HepG2 (cell line): Measurements from ENCODE around the gene MED25. TPM values are rescaled to one million over a fixed set of nuclear protein-coding genes. Genes with fewer than 3 reads are reported as not detected.
A peak's percentile ranks its signal among the peaks of the same experiment; 100 is the strongest.

Experiments used
- ATAC-seq: fragments of 200-7000 bp; cut with Tn5 transposase; 3 replicates; pipeline ENCODE4 v1.9.1; 2020; ENCODE audit warnings: mild to moderate bottlenecking, moderate library complexity
- BruUV-seq: library from RNA; stranded (reverse); fragments of 400-500 nt; replicated peaks from 2 replicates; lab custom pipeline; 2021; lab: Mats Ljungman, UMichigan
- CTCF ChIA-PET: fragments of 300-600 bp; formaldehyde crosslinking; extraction: SDS; loops from one replicate; lab custom pipeline; 2021; ENCODE audit warnings: low total read pairs, inconsistent platforms, low intra/inter-chr PET ratio; lab: Yijun Ruan, JAX
- POLR2A ChIA-PET: fragments of 350-600 bp; sonication (Branson Sonifier 250); formaldehyde crosslinking; loops from one replicate; lab custom pipeline; 2020; ENCODE audit warnings: antibody characterized with exemption, inconsistent platforms; lab: Yijun Ruan, JAX
- DNase-seq: peaks from one replicate; pipeline ENCODE4 v3.0.0-alpha.2; 2015; ENCODE audit warnings: low spot score
- FAIRE-seq: peaks from 3 replicates; lab custom pipeline; 2011; peaks lifted over from hg19 to GRCh38; lab: Jason Lieb, UNC
- H2AFZ ChIP-seq: one replicate; pipeline ENCODE4 v1.6.1; 2011; ENCODE audit warnings: low read length, inconsistent platforms
- H3K27ac ChIP-seq: fragments of 300-600 bp; 3 replicates; pipeline ENCODE4 v1.8.0; 2011; ENCODE audit warnings: mixed run types, mild to moderate bottlenecking, mixed read lengths, low read length, inconsistent platforms; ENCODE audit not compliant: insufficient read depth; ENCODE audit errors: extremely low read length
- H3K27me3 ChIP-seq, 2 experiments: fragments of 200-600 bp in 1 of 2; 2 replicates in 1 of 2; 3 replicates in 1 of 2; pipeline versions ENCODE4 v1.6.0 to v1.8.0; 2011; ENCODE audit warnings: low read length in 2 of 2, mild to moderate bottlenecking in 2 of 2, moderate library complexity in 2 of 2, inconsistent platforms in 1 of 2; ENCODE audit not compliant: insufficient read depth in 2 of 2, control insufficient read depth in 1 of 2
- H3K36me3 ChIP-seq, 2 experiments: fragments of 200-600 bp in 1 of 2; replicated peaks in 1 of 2; 2 replicates in 1 of 2; 3 replicates in 1 of 2; pipeline versions ENCODE4 v1.5.1 to v1.8.0; 2011; ENCODE audit warnings: low read length in 2 of 2, inconsistent platforms in 1 of 2; ENCODE audit not compliant: insufficient read depth in 2 of 2, control insufficient read depth in 1 of 2
- H3K4me1 ChIP-seq: 2 replicates; pipeline ENCODE4 v1.5.1; 2012; ENCODE audit warnings: low read length, inconsistent platforms; ENCODE audit not compliant: insufficient read depth
- H3K4me2 ChIP-seq: 2 replicates; pipeline ENCODE4 v1.6.0; 2011; ENCODE audit warnings: low read depth, low read length, inconsistent platforms
- H3K4me3 ChIP-seq, 3 experiments: fragments of 200-600 bp in 1 of 3; sonication (generic), shearing (Covaris generic) in 1 of 3; replicated peaks in 1 of 3; 2 replicates each; pipeline ENCODE4 v1.5.1; 2011 to 2016; ENCODE audit warnings: low read length in 3 of 3, inconsistent platforms in 2 of 3, low read depth in 2 of 3, mild to moderate bottlenecking in 2 of 3, control low read depth in 1 of 3, mixed read lengths in 1 of 3; ENCODE audit not compliant: insufficient read depth in 1 of 3
- H3K79me2 ChIP-seq: one replicate; pipeline ENCODE4 v1.6.1; 2011; ENCODE audit warnings: low read length, inconsistent platforms; ENCODE audit not compliant: insufficient read depth
- H3K9ac ChIP-seq: 2 replicates; pipeline ENCODE4 v1.6.0; 2011; ENCODE audit warnings: mild to moderate bottlenecking, low read depth, low read length, inconsistent platforms; ENCODE audit not compliant: insufficient read depth
- H3K9me3 ChIP-seq: 2 replicates; pipeline ENCODE4 v1.5.1; 2012; ENCODE audit warnings: mild to moderate bottlenecking, low read length
- H4K20me1 ChIP-seq: 2 replicates; pipeline ENCODE4 v1.6.0; 2011; ENCODE audit warnings: inconsistent platforms, mild to moderate bottlenecking, low read length, moderate library complexity; ENCODE audit not compliant: insufficient read depth
- ATF3 ChIP-seq: sonication (generic); formaldehyde crosslinking; IDR thresholded peaks from 2 replicates; pipeline ENCODE4 v1.4.0; 2020; ENCODE audit warnings: missing genetic modification reagents
- MBD4 ChIP-seq: IDR thresholded peaks from 2 replicates; pipeline ENCODE4 v1.6.1; 2012; ENCODE audit warnings: low read length, inconsistent platforms, borderline replicate concordance
- MTF2 ChIP-seq: sonication (generic); formaldehyde crosslinking; IDR thresholded peaks from 2 replicates; pipeline ENCODE4 v1.5.0; 2020; ENCODE audit warnings: missing genetic modification reagents, borderline replicate concordance
- MYPOP ChIP-seq: sonication (generic); formaldehyde crosslinking; IDR thresholded peaks from 2 replicates; pipeline ENCODE4 v1.8.1; 2023; ENCODE audit warnings: mild to moderate bottlenecking, moderate library complexity, missing genetic modification reagents
- NCOA1 ChIP-seq: sonication (generic); formaldehyde crosslinking; IDR thresholded peaks from 2 replicates; pipeline ENCODE4 v1.9.0; 2021; ENCODE audit warnings: missing genetic modification reagents
- PREB ChIP-seq: sonication (generic); formaldehyde crosslinking; IDR thresholded peaks from 2 replicates; pipeline ENCODE4 v1.4.0; 2020; ENCODE audit warnings: missing genetic modification reagents
- YY1 ChIP-seq: IDR thresholded peaks from 2 replicates; pipeline ENCODE4 v1.6.1; 2011; ENCODE audit warnings: low read length, low read depth, moderate library complexity, mild to moderate bottlenecking; ENCODE audit not compliant: insufficient read depth, insufficient replicate concordance
- ZBTB38 ChIP-seq: sonication (generic); formaldehyde crosslinking; IDR thresholded peaks from 2 replicates; pipeline ENCODE4 v1.5.1; 2020; ENCODE audit warnings: mild to moderate bottlenecking, missing genetic modification reagents
- ZFYVE20 ChIP-seq: sonication (generic); formaldehyde crosslinking; IDR thresholded peaks from 2 replicates; pipeline ENCODE4 v1.8.0; 2023; ENCODE audit warnings: low read depth, mild to moderate bottlenecking, moderate library complexity, missing genetic modification reagents, borderline replicate concordance
- ZNF235 ChIP-seq: sonication (generic); formaldehyde crosslinking; IDR thresholded peaks from 2 replicates; pipeline ENCODE4 v1.8.1; 2023; ENCODE audit warnings: mild to moderate bottlenecking, missing genetic modification reagents, borderline replicate concordance
- ZNF629 ChIP-seq: sonication (generic); formaldehyde crosslinking; conservative IDR thresholded peaks from 2 replicates; pipeline ENCODE4 v1.5.0; 2020; ENCODE audit warnings: missing genetic modification reagents
- WGBS: methylation state at CpG from one replicate; pipeline ENCODE4 v1.1.6; 2017; ENCODE audit warnings: low lambda C conversion rate; 5-methylcytosine and 5-hydroxymethylcytosine counted together
- in situ Hi-C: cut with HindIII; loops from 2 replicates; pipeline ENCODE4 v1.10.0; 2017; ENCODE audit warnings: low pct_unique_long_range_greater_than_20kb; ENCODE audit not compliant: extremely low pct_ligation_motif_present
- intact Hi-C: fragments of 100-400 bp; cut with micrococcal nuclease; formaldehyde crosslinking; loops from one replicate; pipeline ENCODE4 v1.10.0; 2022; ENCODE audit not compliant: unreplicated experiment
- polyA plus RNA-seq, 8 experiments: library from polyadenylated mRNA; depleted of rRNA in 3 of 8; stranded (reverse) in 7 of 8; unstranded in 1 of 8; fragments of >200 nt; fragmentation: Illumina TruSeq in 4 of 8; extraction: Trizol in 4 of 8; gene quantifications; 2 replicates each; pipeline versions ENCODE4 v1.2.1 to v1.2.3, GENCODE V29; 2011 to 2016; ENCODE audit warnings: low read depth in 4 of 8, missing spikeins in 1 of 8, mixed read lengths in 1 of 8; ENCODE audit not compliant: insufficient read depth in 1 of 8
- total RNA-seq, 5 experiments: library from RNA; depleted of rRNA; stranded (reverse); fragments of >200 nt; fragmentation: Illumina TruSeq; extraction: Trizol; gene quantifications; 2 replicates each; pipeline ENCODE4 v1.2.3, GENCODE V29; 2016; ENCODE audit warnings: low read depth in 1 of 5

Gene MED25
- total and polyA plus RNA-seq, 2 of the 13 experiments (the other 11 are each of a cell fraction or from before 2014, with no cell fraction given) = 11.1 to 15.1 TPM

GRCh38 chr19:49869484-49870308 is 51.6 kb downstream of the MED25 start (continued):
- TF ChIP-seq MYPOP (CRISPR knock-in tag) (no peak), PREB (CRISPR knock-in tag) (no peak), ZNF235 (CRISPR knock-in tag) (0 out of 2 replicates have a peak, but pooled peaks have one; percentile 41), ATF3 (CRISPR knock-in tag) (no peak), ZFYVE20 (no peak)

- peak; percentile 74 for TF ChIP-seq ZNF629 (CRISPR knock-in tag)
- TF ChIP-seq MBD4 = no peak
- peak; percentile 7 for TF ChIP-seq YY1
- 0 out of 2 replicates have a peak, but pooled peaks have one; percentile 34 for TF ChIP-seq MTF2 (CRISPR knock-in tag)
- 0 out of 2 replicates have a peak, but pooled peaks have one; percentile 11 for TF ChIP-seq NCOA1
- TF ChIP-seq ZBTB38 (CRISPR knock-in tag) = peak; percentile 18; the same call in 1 of the 2 replicates
- Histone ChIP-seq H3K36me3 (peaks cover 0 to 5% of the 10 kb centered on the region in 2 experiments; a peak in 3 of 5 replicates), H3K9me3 (no peaks in the 10 kb centered on the region), H3K4me3 (peak overlapping the region; percentile 45 to 78 (median 67)), H3K27ac (peak overlapping the region; percentile 78), H2AFZ (no peak overlapping the region), H3K27me3 (no peaks in the 10 kb centered on the region; a peak in 1 of 5 replicates), H3K4me1 (peaks cover 50% of the 10 kb centered on the region), H3K4me2 (peak overlapping the region; percentile 96), H3K79me2 (peaks cover 25% of the 10 kb centered on the region), H4K20me1 (no peaks in the 10 kb centered on the region), H3K9ac (peak overlapping the region; percentile 80)
- 82% methylated on average over 4 of the region's 15 CpGs for WGBS
- POLR2A ChIA-PET = interaction anchor here (1.7 to 1.9 kb wide), 2 partner anchors 19 to 59 kb away, joined by 22 to 29 read pairs; partner anchors contain the start of genes ATF5, NUP62 and PTOV1
- BruUV-seq = no TSS peak
- no peak for DNase-seq
- intact Hi-C loops = no loop called here
- in situ Hi-C loops = no loop called here
- no peak for FAIRE-seq
- CTCF ChIA-PET = no interaction called here
- no peak for ATAC-seq
Observed at GRCh38 chr19:49870309-49870901, 52.3 kb downstream of the MED25 start.
